GM12892 (cell line): Measurements from ENCODE around the gene CYP2A6.
"Not testable (repeated sequence)": the region's sequence is repeated elsewhere in the genome, so short reads cannot be mapped to it uniquely, and the experiment has no call there.

Source experiments
- DNase-seq: peaks from one replicate; pipeline ENCODE4 v3.0.0; 2011; ENCODE audit not compliant: insufficient read length
- FAIRE-seq: peaks from 2 replicates; lab custom pipeline; 2011; peaks lifted over from hg19 to GRCh38; lab: Jason Lieb, UNC
- POLR2A ChIP-seq: IDR thresholded peaks from 2 replicates; pipeline ENCODE4 v1.6.1; 2011; ENCODE audit warnings: low read depth, low read length, control low read depth
- POLR2AphosphoS5 ChIP-seq: IDR thresholded peaks from 2 replicates; pipeline ENCODE4 v1.6.1; 2011; ENCODE audit warnings: low read depth, low read length, control low read depth
- TAF1 ChIP-seq: IDR thresholded peaks from 2 replicates; pipeline ENCODE4 v1.6.1; 2011; ENCODE audit warnings: low read depth, mild to moderate bottlenecking, control low read depth, low read length, borderline replicate concordance

CYP2A6 gene

DNA sequence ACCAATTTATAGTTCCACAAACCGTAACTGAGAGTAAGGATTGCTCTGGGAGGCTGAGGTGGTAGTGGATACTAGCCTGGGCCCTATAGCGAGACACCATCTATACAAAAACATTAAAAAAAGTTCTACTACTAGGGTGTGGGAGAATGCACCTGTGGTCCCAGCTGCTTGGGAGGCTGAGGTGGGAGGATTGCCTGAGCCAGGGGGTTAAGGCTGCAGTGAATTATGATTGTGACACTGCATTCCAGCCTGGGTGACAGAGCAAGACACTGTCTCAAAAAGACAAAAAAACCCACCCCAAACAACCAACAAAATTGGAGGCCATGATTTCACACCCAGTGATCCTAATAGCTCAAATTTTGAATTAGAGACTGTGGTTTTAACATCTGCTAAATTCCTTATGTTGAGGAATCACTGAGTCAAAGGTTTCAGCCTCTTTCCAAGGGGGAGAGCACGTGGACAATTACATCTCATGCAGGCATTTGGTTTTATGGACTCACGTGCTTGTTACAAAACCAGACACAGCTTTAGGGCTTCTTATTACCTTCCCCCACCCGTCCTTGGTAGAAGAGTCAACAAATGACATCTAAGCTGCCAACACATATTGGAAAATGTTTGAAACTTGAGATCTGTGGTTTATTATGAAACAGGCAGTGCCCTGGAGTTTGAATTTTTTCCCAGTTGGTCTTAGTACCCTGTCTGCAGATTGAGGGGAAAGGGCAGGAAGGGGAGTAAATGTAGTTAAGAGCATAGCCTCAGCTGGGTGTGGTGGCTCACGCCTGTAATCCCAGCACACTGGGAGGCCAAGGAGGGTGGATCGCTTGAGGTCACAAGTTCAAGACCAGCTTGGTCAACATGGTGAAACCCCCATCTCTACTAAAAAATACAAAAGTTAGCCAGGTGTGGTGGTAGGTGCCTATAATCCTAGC lies 18.5 kb downstream of the CYP2A6 start:
- TF ChIP-seq POLR2AphosphoS5 (no peak), POLR2A (no peak), TAF1 (no peak)
- no peak for DNase-seq
- FAIRE-seq = no peak

DNA sequence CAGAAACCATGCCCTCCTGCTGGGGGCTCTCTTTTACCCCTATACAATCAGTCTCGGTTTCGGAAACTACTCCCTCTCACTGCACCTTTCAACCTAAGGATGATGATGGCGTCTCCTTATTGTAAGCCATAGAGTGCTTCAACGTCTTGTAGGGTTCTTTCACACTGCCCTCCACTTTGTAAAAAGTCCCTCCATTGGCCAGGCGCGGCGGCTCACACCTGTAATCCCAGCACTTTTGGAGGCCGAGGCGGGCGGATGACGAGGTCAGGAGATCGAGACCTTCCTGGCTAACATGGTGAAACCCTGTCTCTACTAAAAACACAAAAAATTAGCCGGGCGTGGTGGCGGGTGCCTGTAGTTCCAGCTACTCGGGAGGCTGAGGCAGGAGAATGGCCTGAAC lies 19.5 kb downstream of the CYP2A6 start:
- DNase-seq, FAIRE-seq: not testable (repeated sequence)

- DNase-seq (no peak), FAIRE-seq (no peak)
These were observed 21.0 kb downstream of the CYP2A6 start for GRCh38 chr19:40829205-40829604.

DNA sequence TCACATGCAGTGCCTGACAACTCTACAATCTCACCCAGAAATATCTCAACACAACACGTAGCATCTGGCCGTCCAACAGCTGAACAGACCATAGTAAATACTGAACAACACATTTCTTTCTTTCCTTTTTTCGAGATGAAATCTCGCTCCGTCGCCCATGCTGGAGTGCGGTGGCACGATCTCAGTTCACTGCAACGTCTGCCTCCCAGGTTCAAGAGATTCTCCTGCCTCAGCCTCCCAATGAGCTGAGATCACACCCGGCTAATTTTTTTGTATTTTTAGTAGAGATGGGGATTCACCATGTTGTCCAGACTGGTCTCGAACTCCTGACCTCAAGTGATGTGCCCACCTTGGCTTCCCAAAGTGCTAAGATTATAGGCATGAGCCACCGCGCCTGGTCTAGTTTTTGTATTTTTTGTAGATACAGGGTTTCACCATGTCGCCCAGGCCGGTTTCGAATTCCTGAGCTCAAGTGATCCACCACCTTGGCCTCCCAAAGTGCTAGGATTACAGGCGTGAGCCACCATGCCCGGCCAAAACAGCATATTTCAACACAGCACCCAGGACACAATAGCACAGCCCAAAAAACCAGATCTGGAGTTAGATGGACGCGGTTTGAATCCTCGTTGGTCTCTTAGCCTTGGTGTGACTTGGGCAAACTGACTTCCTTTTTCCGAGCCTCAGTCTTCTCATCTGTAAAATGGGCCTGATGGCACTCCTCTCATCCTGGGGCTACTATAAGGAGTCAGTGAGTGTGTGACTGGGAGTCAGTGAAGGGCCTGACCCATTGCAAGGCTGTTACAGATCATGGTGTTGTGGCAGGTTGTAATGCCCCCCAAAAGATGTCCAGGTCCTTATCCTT lies 22.6 kb downstream of the CYP2A6 start:
- TF ChIP-seq POLR2A (no peak), POLR2AphosphoS5 (no peak), TAF1 (no peak)
- no peak for FAIRE-seq
- no peak for DNase-seq

More at GRCh38 chr19:40829205-40829604, 21.0 kb downstream of the CYP2A6 start:
- TF ChIP-seq POLR2AphosphoS5 = no peak
- no peak for TF ChIP-seq TAF1
- no peak for TF ChIP-seq POLR2A

DNA sequence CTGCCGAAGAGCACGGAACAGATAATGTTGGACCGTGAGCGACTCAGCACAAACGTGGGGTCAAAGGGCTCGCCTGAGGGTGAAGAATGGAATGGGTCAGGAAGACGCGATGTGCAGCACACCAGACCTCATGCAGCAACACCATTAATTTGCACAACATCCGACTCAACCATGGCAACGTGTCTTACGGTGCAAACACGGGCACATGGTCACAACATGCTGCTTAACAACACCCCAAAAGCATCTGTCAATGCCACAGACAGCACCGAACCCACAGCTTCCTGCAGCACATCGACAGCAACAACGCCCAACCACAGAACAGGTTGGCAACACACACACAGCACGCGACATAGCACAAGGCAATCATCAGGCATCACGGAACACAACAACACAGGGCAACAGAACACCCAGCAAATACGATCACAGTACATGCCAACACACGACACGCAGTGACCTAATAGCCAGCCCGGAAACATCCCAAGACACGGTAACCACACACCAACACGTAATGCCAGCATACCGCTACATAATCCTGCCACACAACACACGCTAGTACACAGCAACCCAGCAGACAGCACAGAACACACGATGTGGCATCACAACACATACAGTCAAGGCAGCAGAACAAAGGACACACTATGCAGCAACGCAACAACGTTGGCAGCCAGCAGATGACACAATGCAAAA lies 23.4 kb downstream of the CYP2A6 start:
- not testable (repeated sequence) for FAIRE-seq, DNase-seq

DNA sequence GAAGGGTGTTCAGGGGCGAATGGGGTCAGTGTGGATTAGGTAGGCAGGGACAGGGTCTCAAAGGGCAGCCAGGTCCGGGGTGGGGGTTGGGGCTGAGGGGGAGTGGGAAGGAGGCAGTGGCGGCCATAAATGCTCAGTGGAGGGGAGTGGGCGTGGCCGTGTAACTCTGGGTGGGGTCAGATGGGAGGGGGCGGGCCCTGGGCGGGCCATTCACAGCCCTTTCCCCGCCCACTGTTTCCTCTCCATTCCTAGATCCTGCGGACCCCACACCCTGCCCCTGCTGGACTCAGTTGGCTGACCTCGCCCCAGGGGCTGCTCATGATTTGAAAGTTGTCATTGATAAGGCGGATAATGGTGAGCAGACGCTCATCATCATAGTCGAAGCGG lies 23.9 kb downstream of the CYP2A6 start:
- not testable (repeated sequence) for FAIRE-seq, DNase-seq

GRCh38 chr19:40825460-40826095 lies 24.7 kb downstream of the CYP2A6 start:
- not testable (repeated sequence) for FAIRE-seq, DNase-seq

GRCh38 chr19:40824916-40825315 lies 25.3 kb downstream of the CYP2A6 start:
- not testable (repeated sequence) for DNase-seq, FAIRE-seq

- FAIRE-seq, DNase-seq: not testable (repeated sequence)
These were observed 27.3 kb downstream of the CYP2A6 start for GRCh38 chr19:40822704-40823553.

- TF ChIP-seq TAF1 (no peak), POLR2AphosphoS5 (no peak), POLR2A (no peak)
- no peak for DNase-seq
- FAIRE-seq = no peak
These were observed 28.1 kb downstream of the CYP2A6 start for GRCh38 chr19:40822161-40822560.

GRCh38 chr19:40819479-40820234 lies 30.6 kb downstream of the CYP2A6 start:
- FAIRE-seq, DNase-seq: not testable (repeated sequence)

GRCh38 chr19:40818480-40819399 lies 31.5 kb downstream of the CYP2A6 start:
- FAIRE-seq = peak; percentile 88
- DNase-seq = not testable (repeated sequence)
